22Rv1 (cell line): Measurements from ENCODE around the gene FBXW7.

ENCODE experiments used
- H3K27ac ChIP-seq: fragments of 450-650 bp; 2 replicates; pipeline ENCODE4 v1.5.1; 2017
- CTCF ChIP-seq: fragments of 450-650 bp; IDR thresholded peaks from 2 replicates; pipeline ENCODE4 v1.5.1; 2017; ENCODE audit warnings: mild to moderate bottlenecking
- ZFX ChIP-seq: fragments of 450-650 bp; IDR thresholded peaks from 2 replicates; pipeline ENCODE4 v1.6.1; 2017; ENCODE audit warnings: antibody characterized with exemption, borderline replicate concordance

FBXW7 gene

GRCh38 chr4:152523731-152524130 is 12.2 kb downstream of the FBXW7 start:
- H3K27ac ChIP-seq, result no peak overlapping the region
- TF ChIP-seq ZFX (no peak), CTCF (no peak)

GRCh38 chr4:152522754-152523153 is 13.1 kb downstream of the FBXW7 start:
- TF ChIP-seq ZFX, result no peak
- TF ChIP-seq CTCF, result no peak
- no peak overlapping the region for H3K27ac ChIP-seq

- TF ChIP-seq ZFX (no peak), CTCF (no peak)
- H3K27ac ChIP-seq, result no peak overlapping the region
Measured at GRCh38 chr4:152522245-152522644, 13.6 kb downstream of the FBXW7 start.

- H3K27ac ChIP-seq, result no peak overlapping the region
- TF ChIP-seq ZFX, result no peak
- no peak for TF ChIP-seq CTCF
Measured at GRCh38 chr4:152516156-152516555, 19.7 kb downstream of the FBXW7 start.

GRCh38 chr4:152515678-152516077 is 20.2 kb downstream of the FBXW7 start:
- no peak for TF ChIP-seq CTCF
- TF ChIP-seq ZFX, result no peak
- no peak overlapping the region for H3K27ac ChIP-seq

- H3K27ac ChIP-seq, result no peak overlapping the region
- TF ChIP-seq ZFX (no peak), CTCF (no peak)
Measured at GRCh38 chr4:152514356-152514755, 21.5 kb downstream of the FBXW7 start.

GRCh38 chr4:152513078-152513477 is 22.8 kb downstream of the FBXW7 start:
- TF ChIP-seq CTCF (no peak), ZFX (no peak)
- H3K27ac ChIP-seq, result no peak overlapping the region
